Adrenal gland (tissue), 12 donors: Measurements from ENCODE around the gene PRKAR1B. TPM values are rescaled to one million over a fixed set of nuclear protein-coding genes. Genes with fewer than 3 reads are reported as not detected.

Experiments used
- DNase-seq, 7 donors: peaks; one replicate each; pipeline ENCODE4 v3.0.0-alpha.2; 2019 to 2020
- H3K27ac ChIP-seq, 5 donors: fragments of 200-600 bp; sonication (generic) in 4 of 5; 1 replicate in 3 of 5; 2 replicates in 2 of 5; pipeline versions ENCODE4 v1.5.1 to v1.8.0; 2016 to 2020; ENCODE audit warnings: mild to moderate bottlenecking in 1 of 5
- H3K27me3 ChIP-seq: fragments of 200-600 bp; 2 replicates; pipeline ENCODE4 v1.8.0; 2021
- H3K36me3 ChIP-seq, 2 donors: fragments of 200-600 bp; replicated peaks in 1 of 2; 1 replicate in 1 of 2; 2 replicates in 1 of 2; pipeline versions ENCODE4 v1.5.1 to v1.8.0; 2018 to 2022
- H3K4me1 ChIP-seq, 2 donors: fragments of 200-600 bp; replicated peaks in 1 of 2; 1 replicate in 1 of 2; 2 replicates in 1 of 2; pipeline versions ENCODE4 v1.5.1 to v1.8.0; 2018 to 2021
- H3K4me3 ChIP-seq, 4 donors: fragments of 200-600 bp; sonication (generic) in 3 of 4; one replicate each; pipeline ENCODE4 v1.5.1; 2016 to 2018
- H3K9me3 ChIP-seq, 3 donors: fragments of 200-600 bp; sonication (generic) in 1 of 3; replicated peaks in 1 of 3; 1 replicate in 2 of 3; 2 replicates in 1 of 3; pipeline versions ENCODE4 v1.5.1 to v1.8.0; 2016 to 2021
- POLR2A ChIP-seq, 2 donors: fragments of 450-650 bp; IDR thresholded peaks; one replicate each; pipeline ENCODE4 v1.6.1; 2017; ENCODE audit warnings: antibody characterized with exemption in 2 of 2, mild to moderate bottlenecking in 2 of 2, moderate library complexity in 1 of 2
- WGBS, 4 donors: extraction: QIAGEN DNeasy Blood & Tissue Kit in 2 of 4; methylation state at CpG; one replicate each; pipeline versions ENCODE4 v1.1.5 to v1.1.7; 2013 to 2017; 5-methylcytosine and 5-hydroxymethylcytosine counted together
- intact Hi-C, 2 donors: fragments of 100-400 bp; cut with DNase I; formaldehyde crosslinking; loops; one replicate each; pipeline versions ENCODE4 v1.14.1 to v1.15.0; 2022 to 2023
- polyA plus RNA-seq, 3 donors: library from polyadenylated mRNA; stranded (reverse); fragments of 200-250 nt in 2 of 3; fragments of 350-450 nt in 1 of 3; fragmentation: Illumina TruSeq in 1 of 3; extraction: RNeasy Lipid Tissue Mini Kit (QIAGEN cat#74804) in 1 of 3; gene quantifications; one replicate each; pipeline ENCODE4 v1.2.3, GENCODE V29; 2013 to 2014
- total RNA-seq, 9 donors: library from RNA; depleted of rRNA in 4 of 9; stranded (reverse); fragments of >200 nt in 4 of 9; fragments of 120-200 nt in 1 of 9; fragmentation: NEBNext Ultra II Directional in 1 of 9; extraction: Animal tissue kit (Norgen Biotek cat#: 25700) in 1 of 9; gene quantifications; one replicate each; pipeline versions ENCODE4 v1.1.0 to v1.2.4, GENCODE V29; 2013 to 2023
- TF ChIP-seq, protein P1 (sequence below), 6 experiments: fragments of 450-650 bp in 4 of 6; fragments of 200-600 bp in 2 of 6; sonication (generic) in 1 of 6; IDR thresholded peaks; 1 replicate in 5 of 6; 2 replicates in 1 of 6; pipeline versions ENCODE4 v1.5.1 to v1.8.0; 2016 to 2021; ENCODE audit warnings: antibody characterized with exemption in 6 of 6, mild to moderate bottlenecking in 2 of 6, moderate library complexity in 1 of 6
- donor health status: healthy with polysubstance abuse.
- donor health status: Bipolar disorder and iron deficiency.
- donor health status: DM: yes; HTN: yes; CAD: no.
- donor health status: DM: no; HTN: no; CAD: no.
- donor health status: DM: no; HTN: no; CAD: no.
- donor health status: DM: yes; HTN: yes; CAD: no.

The PRKAR1B gene
- total and polyA plus RNA-seq, 12 donors, result 5.2 to 21.5 (median 11.7) TPM

GRCh38 chr7:635227-635626, 91.9 kb downstream of the PRKAR1B start:
- Histone ChIP-seq H3K4me3 (no peak overlapping the region), H3K36me3 (no peaks in the 10 kb centered on the region), H3K4me1 (no peaks in the 10 kb centered on the region), H3K9me3 (no peaks in the 10 kb centered on the region), H3K27ac (no peak overlapping the region), H3K27me3 (no peaks in the 10 kb centered on the region)
- 91 to 100% (median 93%) methylated on average over 5 to 12 of the region's 12 CpGs for WGBS, 4 donors
- TF ChIP-seq, protein P1, sequence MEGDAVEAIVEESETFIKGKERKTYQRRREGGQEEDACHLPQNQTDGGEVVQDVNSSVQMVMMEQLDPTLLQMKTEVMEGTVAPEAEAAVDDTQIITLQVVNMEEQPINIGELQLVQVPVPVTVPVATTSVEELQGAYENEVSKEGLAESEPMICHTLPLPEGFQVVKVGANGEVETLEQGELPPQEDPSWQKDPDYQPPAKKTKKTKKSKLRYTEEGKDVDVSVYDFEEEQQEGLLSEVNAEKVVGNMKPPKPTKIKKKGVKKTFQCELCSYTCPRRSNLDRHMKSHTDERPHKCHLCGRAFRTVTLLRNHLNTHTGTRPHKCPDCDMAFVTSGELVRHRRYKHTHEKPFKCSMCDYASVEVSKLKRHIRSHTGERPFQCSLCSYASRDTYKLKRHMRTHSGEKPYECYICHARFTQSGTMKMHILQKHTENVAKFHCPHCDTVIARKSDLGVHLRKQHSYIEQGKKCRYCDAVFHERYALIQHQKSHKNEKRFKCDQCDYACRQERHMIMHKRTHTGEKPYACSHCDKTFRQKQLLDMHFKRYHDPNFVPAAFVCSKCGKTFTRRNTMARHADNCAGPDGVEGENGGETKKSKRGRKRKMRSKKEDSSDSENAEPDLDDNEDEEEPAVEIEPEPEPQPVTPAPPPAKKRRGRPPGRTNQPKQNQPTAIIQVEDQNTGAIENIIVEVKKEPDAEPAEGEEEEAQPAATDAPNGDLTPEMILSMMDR (IDR thresholded peaks at IDR 0.05), result no peak
- no peak for TF ChIP-seq POLR2A (IDR thresholded peaks at IDR 0.05)
- DNase-seq, result no peak
- intact Hi-C loops, result loop anchor here in 1 of 2 donors (10.0 kb wide), 1 partner anchor 310 kb away; no protein-coding TSS in a partner anchor

GRCh38 chr7:633381-634018, 93.6 kb downstream of the PRKAR1B start:
- intact Hi-C loops, result loop anchor here in 1 of 2 donors (10.0 kb wide), 1 partner anchor 309 kb away; no protein-coding TSS in a partner anchor
- TF ChIP-seq, protein P1 (IDR thresholded peaks at IDR 0.05), result no peak
- no peak for TF ChIP-seq POLR2A (IDR thresholded peaks at IDR 0.05)
- Histone ChIP-seq H3K4me1 (no peaks in the 10 kb centered on the region), H3K27ac (no peak overlapping the region), H3K36me3 (no peaks in the 10 kb centered on the region), H3K27me3 (no peaks in the 10 kb centered on the region), H3K4me3 (no peak overlapping the region), H3K9me3 (no peaks in the 10 kb centered on the region)
- WGBS, 4 donors, result 92 to 97% (median 96%) methylated on average over 8 to 12 of the region's 12 CpGs
- no peak for DNase-seq

GRCh38 chr7:632831-633210, 94.3 kb downstream of the PRKAR1B start:
- no peaks in the 10 kb centered on the region for H3K27me3 ChIP-seq
- no peaks in the 10 kb centered on the region for H3K36me3 ChIP-seq
- intact Hi-C loops, result loop anchor here in 1 of 2 donors (10.0 kb wide), 1 partner anchor 308 kb away; no protein-coding TSS in a partner anchor
- no peak overlapping the region for H3K27ac ChIP-seq
- WGBS, 4 donors, result 93 to 95% (median 94%) methylated on average over 13 to 23 of the region's 23 CpGs
- H3K4me1 ChIP-seq, result no peaks in the 10 kb centered on the region
- TF ChIP-seq, protein P1 (IDR thresholded peaks at IDR 0.05), result no peak
- H3K4me3 ChIP-seq, result no peak overlapping the region
- no peak for DNase-seq
- H3K9me3 ChIP-seq, result no peaks in the 10 kb centered on the region

GRCh38 chr7:631964-632830, 94.9 kb downstream of the PRKAR1B start:
- Histone ChIP-seq H3K4me3 (no peak overlapping the region), H3K27ac (no peak overlapping the region), H3K4me1 (no peaks in the 10 kb centered on the region), H3K27me3 (no peaks in the 10 kb centered on the region), H3K9me3 (no peaks in the 10 kb centered on the region), H3K36me3 (no peaks in the 10 kb centered on the region)
- whole genome bisulfite sequencing, 4 donors, result 88 to 96% (median 90%) methylated on average over 21 to 39 of the region's 39 CpGs
- intact Hi-C loops, result loop anchor here in 1 of 2 donors (10.0 kb wide), 1 partner anchor 307 kb away; no protein-coding TSS in a partner anchor
- TF ChIP-seq, protein P1 (IDR thresholded peaks at IDR 0.05), result no peak
- TF ChIP-seq POLR2A (IDR thresholded peaks at IDR 0.05), result no peak
- DNase-seq, result no peak
